Breast epithelium (tissue), 4 donors: ENCODE results near the gene NOSTRIN. TPM values are rescaled to one million over a fixed set of nuclear protein-coding genes. Genes with fewer than 3 reads are reported as not detected.
A peak's percentile ranks its signal among the peaks of the same experiment; 100 is the strongest.

Experiments used
- DNase-seq, 2 donors: peaks; one replicate each; pipeline ENCODE4 v3.0.0-alpha.2; 2019; ENCODE audit warnings: low spot score in 2 of 2
- H3K27ac ChIP-seq, 2 donors: fragments of 200-600 bp; sonication (generic) in 1 of 2; one replicate each; pipeline ENCODE4 v1.5.1; 2016 to 2019; ENCODE audit warnings: mild to moderate bottlenecking in 1 of 2
- H3K27me3 ChIP-seq, 2 donors: fragments of 200-600 bp; sonication (generic) in 1 of 2; one replicate each; pipeline versions ENCODE4 v1.5.1 to v1.6.0; 2017 to 2019; ENCODE audit warnings: control low read depth in 1 of 2, mild to moderate bottlenecking in 1 of 2
- H3K36me3 ChIP-seq: fragments of 200-600 bp; one replicate; pipeline ENCODE4 v1.5.1; 2019
- H3K4me1 ChIP-seq, 2 donors: fragments of 200-600 bp; sonication (generic); one replicate each; pipeline ENCODE4 v1.5.1; 2016 to 2019; ENCODE audit warnings: control low read depth in 1 of 2
- H3K4me3 ChIP-seq, 3 donors: fragments of 200-600 bp; sonication (generic); 1 replicate in 2 of 3; 2 replicates in 1 of 3; pipeline ENCODE4 v1.5.1; 2016 to 2019; ENCODE audit warnings: mild to moderate bottlenecking in 3 of 3, moderate library complexity in 2 of 3
- H3K9me3 ChIP-seq, 2 donors: fragments of 200-600 bp; sonication (generic) in 1 of 2; one replicate each; pipeline ENCODE4 v1.5.1; 2016 to 2019; ENCODE audit warnings: control low read depth in 1 of 2
- CTCF ChIP-seq, 3 donors: fragments of 450-650 bp; IDR thresholded peaks; one replicate each; pipeline ENCODE4 v1.5.1; 2016 to 2017; ENCODE audit warnings: antibody characterized with exemption in 3 of 3, mild to moderate bottlenecking in 3 of 3, moderate library complexity in 3 of 3
- POLR2A ChIP-seq: fragments of 450-650 bp; IDR thresholded peaks from one replicate; pipeline ENCODE4 v1.6.1; 2016; ENCODE audit warnings: antibody characterized with exemption, mild to moderate bottlenecking, moderate library complexity
- POLR2AphosphoS5 ChIP-seq, 3 donors: sonication (generic); formaldehyde crosslinking; IDR thresholded peaks; one replicate each; pipeline ENCODE4 v1.6.1; 2017; ENCODE audit warnings: antibody characterized with exemption in 3 of 3
- intact Hi-C: fragments of 100-400 bp; cut with DNase I; formaldehyde crosslinking; loops from one replicate; pipeline ENCODE4 v1.15.1; 2023; ENCODE audit warnings: low total_unique reads
- total RNA-seq, 3 donors: library from RNA; depleted of rRNA; stranded (reverse); fragments of >200 nt; gene quantifications; one replicate each; pipeline ENCODE4 v1.1.0, GENCODE V29; 2016

NOSTRIN gene
- total RNA-seq = 10 to 100 TPM; 35.0 to 73.7 (median 35.9) TPM

GRCh38 chr2:168801961-168802858, at the start of gene NOSTRIN:
TSS of gene NOSTRIN (plus strand) at chr2:168802637. CDS start at chr2:168802647, 10 bp downstream.
- no peaks in the 10 kb centered on the region for H3K4me1 ChIP-seq
- H3K36me3 ChIP-seq = no peaks in the 10 kb centered on the region
- H3K4me3 ChIP-seq = peak within 1 kb of the TSS; percentile 20 to 40 (median 29)
- TF ChIP-seq POLR2AphosphoS5 (IDR thresholded peaks at IDR 0.05) (peak in 1 of 3 donors; percentile 53), CTCF (IDR thresholded peaks at IDR 0.05) (no peak), POLR2A (no peak)
- H3K27ac ChIP-seq = peak within 1 kb of the TSS; percentile 75 to 78
- no peaks in the 10 kb centered on the region for H3K9me3 ChIP-seq
- DNase-seq = peak; percentile 19 to 51
- intact Hi-C loops = no loop called here
- H3K27me3 ChIP-seq = no peaks in the 10 kb centered on the region

- no peak for DNase-seq
- H3K4me3 ChIP-seq = no peak overlapping the region
- H3K4me1 ChIP-seq = no peaks in the 10 kb centered on the region
- no peaks in the 10 kb centered on the region for H3K36me3 ChIP-seq
- H3K27me3 ChIP-seq = no peaks in the 10 kb centered on the region
- intact Hi-C loops = no loop called here
- no peaks in the 10 kb centered on the region for H3K9me3 ChIP-seq
- TF ChIP-seq CTCF (IDR thresholded peaks at IDR 0.05) (no peak), POLR2A (no peak), POLR2AphosphoS5 (IDR thresholded peaks at IDR 0.05) (no peak)
- H3K27ac ChIP-seq = no peak overlapping the region
These were observed 48.6 kb upstream of the NOSTRIN start for GRCh38 chr2:168753765-168754329.

- Histone ChIP-seq H3K4me3 (no peak overlapping the region), H3K27me3 (no peaks in the 10 kb centered on the region), H3K36me3 (no peaks in the 10 kb centered on the region), H3K9me3 (no peaks in the 10 kb centered on the region), H3K27ac (no peak overlapping the region), H3K4me1 (no peaks in the 10 kb centered on the region)
- intact Hi-C loops = no loop called here
- DNase-seq = no peak
- no peak for TF ChIP-seq CTCF (IDR thresholded peaks at IDR 0.05)
These were observed 45.2 kb upstream of the NOSTRIN start for GRCh38 chr2:168757223-168757622.

GRCh38 chr2:168758970-168759820, 43.2 kb upstream of the NOSTRIN start:
- Histone ChIP-seq H3K9me3 (no peaks in the 10 kb centered on the region), H3K36me3 (no peaks in the 10 kb centered on the region), H3K4me1 (no peaks in the 10 kb centered on the region), H3K27me3 (no peaks in the 10 kb centered on the region), H3K27ac (no peak overlapping the region), H3K4me3 (no peak overlapping the region)
- intact Hi-C loops = no loop called here
- peak in 2 of 3 donors; percentile 55 to 62 for TF ChIP-seq CTCF (IDR thresholded peaks at IDR 0.05)
- no peak for TF ChIP-seq POLR2A
- TF ChIP-seq POLR2AphosphoS5 (IDR thresholded peaks at IDR 0.05) = no peak
- DNase-seq = no peak
